HTR-8/SVneo (cell line): ENCODE data around the gene OR11G2.
"Not testable (repeated sequence)": the region's sequence is repeated elsewhere in the genome, so short reads cannot be mapped to it uniquely, and the experiment has no call there.

ENCODE experiments used
- DNase-seq: peaks from one replicate; pipeline ENCODE4 v3.0.0; 2011; ENCODE audit warnings: low spot score, mixed read lengths; ENCODE audit not compliant: insufficient read length
- FAIRE-seq: peaks from 2 replicates; lab custom pipeline; 2011; peaks lifted over from hg19 to GRCh38; lab: Jason Lieb, UNC

OR11G2 gene

DNA sequence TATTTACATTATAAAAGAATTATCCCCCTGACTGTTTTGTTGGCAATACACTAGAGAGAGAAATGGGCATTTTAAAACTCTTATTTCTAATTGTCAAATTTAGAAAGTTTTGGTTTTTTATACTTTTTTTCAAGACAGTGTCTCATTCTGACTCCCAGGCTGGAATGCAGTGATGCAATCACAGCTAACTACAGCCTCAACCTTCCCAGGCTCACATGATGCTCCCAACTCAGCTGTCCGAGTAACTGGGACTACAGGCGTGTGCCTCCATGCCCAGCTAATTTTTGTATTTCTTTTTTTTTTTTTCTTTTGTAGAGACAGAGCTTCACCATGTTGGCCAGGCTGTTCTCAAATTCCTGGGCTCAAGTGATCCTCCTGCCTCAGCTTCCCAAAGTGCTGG, 24.5 kb downstream of the OR11G2 start:
- no peak for FAIRE-seq
- no peak for DNase-seq

DNA sequence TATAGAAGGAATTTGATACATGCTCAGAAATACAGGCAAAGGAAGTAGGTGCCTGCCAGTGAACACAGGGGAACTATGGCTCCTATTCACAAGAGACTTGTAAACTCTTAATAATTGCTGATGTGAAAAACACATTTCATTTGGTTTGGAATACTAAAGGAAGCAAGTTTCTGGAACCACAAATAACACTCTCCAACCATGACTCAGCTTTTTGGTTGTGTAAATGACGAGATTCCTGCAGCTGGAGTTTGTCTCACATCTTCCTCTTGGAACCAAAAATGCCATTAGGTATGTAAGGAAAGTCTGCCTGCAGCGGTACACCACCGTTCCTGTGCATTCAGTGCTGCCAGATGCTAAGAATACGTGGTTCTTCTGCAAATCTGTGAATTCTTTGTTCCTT, 28.3 kb downstream of the OR11G2 start:
- DNase-seq (no peak), FAIRE-seq (no peak)

DNA sequence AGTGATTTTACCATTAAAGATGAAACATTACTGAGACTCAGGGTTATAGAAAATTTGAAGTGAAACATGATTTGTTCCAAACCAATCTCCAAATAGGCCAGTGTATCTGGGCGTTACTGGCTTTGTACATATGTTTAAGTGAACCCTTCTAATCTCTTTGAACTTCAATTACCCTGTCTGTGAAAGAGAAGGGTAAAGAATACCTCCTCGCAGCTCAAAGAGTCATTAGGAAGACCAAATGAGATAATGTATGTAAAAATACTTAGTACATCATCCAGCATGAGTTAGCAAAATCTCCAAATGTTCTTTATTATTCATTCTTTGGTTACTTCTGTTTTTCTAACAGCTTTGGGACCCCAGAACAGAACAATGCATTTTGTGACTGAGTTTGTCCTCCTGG, 32.7 kb downstream of the OR11G2 start, which contains the start of gene OR11H6:
TSS of gene OR11H6 (plus strand) at position 301 of the 400 bp plus-strand sequence. CDS start at position 301, 0 bp downstream.
- DNase-seq (no peak), FAIRE-seq (no peak)

DNA sequence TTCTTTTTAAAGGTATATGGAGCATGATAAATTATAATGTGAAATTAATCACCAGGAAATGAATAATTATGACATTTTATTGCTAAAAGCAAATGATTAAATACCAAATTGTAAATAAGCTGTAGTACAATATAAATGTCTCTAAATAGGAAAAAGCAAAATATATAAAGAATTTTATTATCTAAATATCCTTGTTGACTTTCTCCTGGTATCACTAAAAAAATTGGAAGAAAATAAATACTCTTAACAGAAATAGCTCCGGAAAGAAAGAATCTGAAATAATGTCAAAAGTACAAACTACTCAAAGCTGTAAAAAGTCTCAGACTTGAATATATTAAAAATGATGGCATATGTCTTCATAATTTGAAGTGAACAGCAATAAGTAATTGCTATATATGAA, 38.0 kb downstream of the OR11G2 start, which contains the start of gene OR11H7:
TSS of gene OR11H7 (plus strand) at position 301 of the 400 bp plus-strand sequence.
- FAIRE-seq (no peak), DNase-seq (no peak)

DNA sequence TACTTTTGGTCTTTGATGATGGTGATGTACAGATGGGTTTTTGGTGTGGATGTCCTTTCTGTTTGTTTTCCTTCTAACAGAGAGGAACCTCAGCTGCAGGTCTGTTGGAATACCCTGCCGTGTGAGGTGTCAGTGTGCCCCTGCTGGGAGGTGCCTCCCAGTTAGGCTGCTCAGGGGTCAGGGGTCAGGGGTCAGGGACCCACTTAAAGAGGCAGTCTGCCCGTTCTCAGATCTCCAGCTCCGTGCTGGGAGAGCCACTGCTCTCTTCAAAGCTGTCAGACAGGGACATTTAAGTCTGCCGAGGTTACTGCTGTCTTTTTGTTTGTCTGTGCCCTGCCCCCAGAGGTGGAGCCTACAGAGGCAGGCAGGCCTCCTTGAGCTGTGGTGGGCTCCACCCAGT, 44.7 kb downstream of the OR11G2 start:
- not testable (repeated sequence) for FAIRE-seq

GRCh38 chr14:20247646-20248246, 57.0 kb downstream of the OR11G2 start:
- FAIRE-seq = no peak

More for the DNA sequence above, 44.7 kb downstream of the OR11G2 start:
- not testable (repeated sequence) for DNase-seq

More at GRCh38 chr14:20247646-20248246, 57.0 kb downstream of the OR11G2 start:
- no peak for DNase-seq
